ENCODE data around the gene LINC01488.

LINC01488 gene

DNA sequence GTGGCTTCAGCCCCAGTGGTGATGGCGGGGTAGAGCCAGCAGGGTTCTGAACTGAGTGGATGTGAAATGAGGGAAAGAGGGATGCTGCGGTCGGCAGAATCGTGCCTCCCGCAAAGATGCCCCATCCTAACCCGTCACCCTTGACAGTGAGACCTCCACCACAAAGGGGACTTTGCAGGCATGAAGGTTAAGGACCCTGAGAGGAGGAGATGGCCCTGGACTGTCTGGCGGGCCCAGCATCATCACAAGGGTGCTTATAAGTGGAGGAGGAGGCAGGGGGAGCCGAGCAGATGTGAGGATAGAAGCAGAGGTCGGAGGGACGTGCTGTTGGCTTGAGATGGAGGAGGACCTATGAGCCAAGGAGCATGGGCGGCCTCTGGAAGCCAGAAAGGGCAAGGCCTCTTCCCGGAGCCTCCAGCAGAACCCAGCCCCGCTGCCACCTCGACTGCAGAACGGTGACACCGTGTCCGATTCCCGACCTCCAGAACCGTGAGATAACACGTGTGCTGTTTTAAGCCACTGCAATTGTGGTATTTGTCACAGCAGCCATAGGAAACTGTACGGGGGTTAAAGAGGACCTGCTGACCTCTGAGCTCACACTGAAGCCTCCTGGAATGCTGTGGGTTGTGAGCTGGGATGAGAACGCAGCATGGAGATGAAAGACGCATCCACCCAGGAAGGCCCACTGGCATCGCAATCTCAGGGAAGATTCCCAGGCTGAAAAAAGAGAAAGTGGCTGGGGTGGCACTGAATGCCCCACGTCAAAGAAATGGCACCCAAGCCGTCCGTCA, 10.9 kb downstream of the LINC01488 start:
- DNase-seq (ENCODE audit: low read depth, low spot score): no peak

DNA sequence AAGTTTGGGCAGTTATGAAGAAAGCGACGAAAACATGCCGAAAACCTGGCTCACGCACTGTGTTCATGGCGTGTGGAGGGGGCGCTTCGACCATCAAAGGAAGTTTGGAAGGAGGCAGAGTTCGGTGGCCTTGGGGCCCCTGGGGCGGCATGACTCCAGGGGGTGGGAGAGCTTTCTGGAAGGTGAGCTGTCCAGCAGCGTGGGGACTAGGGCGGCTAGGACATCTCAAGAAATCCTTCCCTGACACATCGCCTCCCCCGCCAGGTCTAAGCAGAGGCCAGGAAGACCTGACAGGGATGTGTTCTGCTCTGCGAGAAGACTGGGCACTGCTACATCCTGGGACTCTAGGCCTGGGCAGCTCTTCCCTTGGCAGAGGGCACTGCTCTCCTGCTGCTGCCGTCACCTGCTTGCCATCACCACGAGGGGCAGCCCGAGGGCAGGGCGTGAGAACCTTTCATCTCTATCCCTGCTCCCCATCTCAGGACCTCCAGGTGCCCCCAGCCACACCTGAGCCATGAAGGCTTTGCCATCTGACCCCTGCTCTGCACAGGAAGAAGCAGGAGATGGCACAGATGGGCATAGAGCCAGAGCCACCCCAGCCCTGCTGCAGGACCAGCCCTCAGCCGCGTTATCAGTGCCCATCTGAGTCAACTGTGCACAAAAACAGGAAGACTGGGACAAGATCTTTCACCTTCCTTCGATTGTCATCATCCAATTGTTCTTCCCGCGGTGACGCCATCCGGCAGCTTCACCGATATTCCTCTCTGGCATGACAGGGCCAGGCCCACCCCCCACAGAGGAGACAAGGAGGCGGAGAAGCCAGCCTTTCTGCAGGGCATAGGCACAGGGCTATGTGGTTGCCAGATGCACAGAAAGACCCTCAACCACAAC, 12.7 kb downstream of the LINC01488 start:
- no peak for DNase-seq (ENCODE audit: low read depth, low spot score)

DNA sequence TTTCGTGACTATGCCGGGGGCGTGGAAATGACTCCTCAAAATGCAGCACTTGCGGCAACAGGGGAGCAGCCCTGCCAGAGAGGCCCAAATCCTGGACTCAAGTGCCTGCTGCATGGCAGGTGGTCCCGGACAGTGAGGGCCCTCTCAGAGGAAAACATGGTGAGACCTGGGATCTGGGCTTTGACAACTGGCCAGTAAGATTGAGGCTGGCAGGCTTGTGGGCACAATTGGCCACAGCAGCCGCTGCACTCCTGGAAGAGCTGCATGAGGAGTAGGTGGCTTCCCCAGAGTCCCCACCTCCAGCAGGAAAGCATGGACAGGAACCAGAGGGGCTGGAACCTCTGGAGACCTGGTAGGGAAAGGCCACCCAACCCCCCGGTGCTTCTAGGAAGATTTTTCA, 13.4 kb downstream of the LINC01488 start:
- DNase-seq (ENCODE audit: low read depth, low spot score): no peak

DNA sequence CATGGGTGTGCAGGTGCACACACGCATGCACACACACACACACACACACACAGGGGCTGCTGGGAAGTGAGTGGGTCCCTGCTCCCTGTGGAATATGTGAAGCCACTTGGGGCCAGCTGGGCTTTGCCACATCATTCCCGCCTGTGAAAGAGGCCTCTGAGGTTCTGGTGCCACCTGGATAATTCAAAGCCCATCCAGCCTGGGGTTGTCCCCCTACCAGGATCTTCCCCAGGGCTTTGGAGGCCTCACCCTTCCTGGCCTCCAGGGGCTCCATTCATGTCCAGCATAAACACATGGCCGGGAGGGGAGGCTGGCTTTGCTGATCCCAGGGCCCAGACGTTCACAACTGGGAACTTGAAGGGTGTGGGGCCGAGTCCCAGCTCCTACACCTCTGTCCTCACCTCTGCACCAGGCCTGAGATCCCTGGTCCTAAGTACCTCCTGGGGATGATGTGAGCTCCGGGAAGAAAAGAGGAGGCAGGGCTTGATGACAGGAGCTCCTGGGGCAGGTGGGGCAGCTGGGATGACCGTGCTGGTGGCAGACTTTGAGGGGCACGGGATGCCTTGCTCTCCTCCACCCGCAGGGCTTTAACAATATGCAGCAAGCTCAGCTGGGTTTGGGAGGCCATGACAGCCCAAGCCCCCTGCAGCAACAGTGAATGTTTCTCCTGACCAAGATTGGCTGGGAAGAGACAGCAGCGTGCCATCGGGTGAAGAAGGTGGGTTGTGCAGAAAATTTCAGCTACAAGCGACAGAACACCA, 14.2 kb downstream of the LINC01488 start:
- DNase-seq (ENCODE audit: low read depth, low spot score): no peak

DNA sequence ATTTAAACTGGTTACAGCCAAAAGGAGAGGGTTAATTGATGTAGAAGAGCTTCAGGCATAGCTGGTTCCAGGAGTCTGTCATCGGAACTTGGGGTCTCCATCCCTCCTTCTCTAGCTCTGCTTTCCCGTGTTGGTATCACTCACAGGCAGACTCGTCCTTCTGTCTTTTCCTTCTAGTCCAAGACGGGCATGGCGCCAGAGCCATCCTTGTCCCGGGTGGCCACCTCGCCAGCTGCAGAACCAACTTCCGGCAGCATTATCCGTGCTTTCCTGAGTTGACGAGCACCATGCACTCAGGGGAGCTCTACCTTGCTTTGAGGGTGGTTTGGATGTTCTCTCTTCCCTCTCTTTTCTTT, 14.7 kb downstream of the LINC01488 start:
- DNase-seq (ENCODE audit: low read depth, low spot score): no peak

DNA sequence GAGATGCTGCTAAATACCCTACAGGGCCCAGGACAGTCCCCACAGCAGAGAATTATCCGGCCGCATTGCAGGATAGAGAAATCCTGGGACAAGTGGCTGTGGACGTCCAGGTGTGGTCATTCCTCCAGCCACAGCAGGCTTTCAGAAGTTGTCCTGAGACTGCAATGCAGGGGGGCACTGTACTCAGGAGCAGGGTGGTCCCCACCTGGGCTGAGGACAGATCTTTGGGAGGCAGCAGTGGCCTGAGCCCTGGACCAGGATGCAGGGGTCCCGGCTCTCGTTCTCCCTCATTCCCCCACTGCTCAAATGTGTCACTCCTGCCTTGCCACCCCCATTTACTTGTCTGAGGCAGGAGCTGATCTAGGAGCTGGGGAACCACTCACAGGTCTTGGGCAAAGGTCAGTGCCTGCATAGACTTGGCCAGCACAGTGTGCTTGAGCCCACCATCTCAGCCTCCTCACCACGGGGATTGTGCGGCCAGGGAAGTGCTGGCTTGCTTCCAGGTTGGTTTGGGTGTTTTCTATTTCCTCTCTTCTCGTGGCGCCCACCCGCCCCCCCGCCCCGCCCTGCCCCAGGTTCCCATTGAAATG, 15.3 kb downstream of the LINC01488 start:
- DNase-seq (ENCODE audit: low read depth, low spot score): no peak

DNA sequence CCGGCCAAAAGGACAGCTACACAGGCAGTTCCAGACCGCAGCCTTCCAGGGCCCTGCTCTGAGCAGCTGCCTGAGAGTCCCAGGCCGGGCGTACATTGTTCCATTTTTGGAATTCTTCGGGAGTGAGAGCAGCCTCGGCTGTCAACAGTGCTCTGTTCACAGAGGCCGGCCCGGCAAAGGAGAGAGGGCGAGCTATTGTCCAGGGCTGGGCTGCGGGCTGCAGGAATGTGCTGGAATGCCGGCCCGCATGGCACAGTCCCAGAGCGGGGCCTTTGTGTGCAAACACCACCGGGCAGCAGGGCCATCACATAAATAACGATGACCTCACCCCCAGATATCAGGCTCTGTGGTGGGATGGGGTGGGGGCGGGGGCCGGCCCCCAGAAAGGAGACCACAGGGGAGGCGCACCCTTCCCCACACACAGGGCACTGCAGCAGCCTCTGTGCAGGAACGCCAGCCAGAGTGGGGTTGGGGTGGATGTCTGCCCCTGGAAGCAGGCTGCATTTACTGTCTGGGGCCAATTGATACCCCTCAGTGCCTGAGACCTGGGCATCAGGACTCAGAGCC, 15.8 kb downstream of the LINC01488 start:
- DNase-seq (ENCODE audit: low read depth, low spot score): peak; percentile 99

DNA sequence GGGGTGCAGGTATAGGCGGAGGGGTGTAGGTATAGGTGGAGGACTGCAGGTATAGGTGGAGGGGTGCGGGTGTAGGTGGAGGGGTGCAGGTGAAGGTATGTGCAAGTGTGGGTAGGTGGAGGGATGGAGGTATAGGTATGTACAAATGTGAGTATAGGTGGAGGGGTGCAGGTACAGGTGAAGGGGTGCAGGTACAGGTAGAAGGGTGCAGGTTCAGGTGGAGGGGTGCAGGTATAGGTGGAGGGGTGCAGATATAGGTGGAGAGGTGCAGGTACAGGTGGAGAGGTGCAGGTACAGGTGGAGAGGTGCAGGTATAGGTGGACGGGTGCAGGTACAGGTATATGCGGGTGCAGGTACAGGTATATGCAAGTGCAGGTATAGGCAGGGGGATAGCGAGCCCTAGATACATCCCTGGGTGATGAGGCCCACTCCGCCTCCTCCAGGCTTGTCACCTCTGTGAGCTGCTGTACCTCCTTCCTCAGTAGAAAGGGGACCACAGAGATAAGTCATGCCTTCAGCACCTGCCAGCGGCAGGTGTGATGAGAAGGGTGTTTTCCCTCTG, 17.2 kb downstream of the LINC01488 start:
- DNase-seq (ENCODE audit: low read depth, low spot score): no peak

DNA sequence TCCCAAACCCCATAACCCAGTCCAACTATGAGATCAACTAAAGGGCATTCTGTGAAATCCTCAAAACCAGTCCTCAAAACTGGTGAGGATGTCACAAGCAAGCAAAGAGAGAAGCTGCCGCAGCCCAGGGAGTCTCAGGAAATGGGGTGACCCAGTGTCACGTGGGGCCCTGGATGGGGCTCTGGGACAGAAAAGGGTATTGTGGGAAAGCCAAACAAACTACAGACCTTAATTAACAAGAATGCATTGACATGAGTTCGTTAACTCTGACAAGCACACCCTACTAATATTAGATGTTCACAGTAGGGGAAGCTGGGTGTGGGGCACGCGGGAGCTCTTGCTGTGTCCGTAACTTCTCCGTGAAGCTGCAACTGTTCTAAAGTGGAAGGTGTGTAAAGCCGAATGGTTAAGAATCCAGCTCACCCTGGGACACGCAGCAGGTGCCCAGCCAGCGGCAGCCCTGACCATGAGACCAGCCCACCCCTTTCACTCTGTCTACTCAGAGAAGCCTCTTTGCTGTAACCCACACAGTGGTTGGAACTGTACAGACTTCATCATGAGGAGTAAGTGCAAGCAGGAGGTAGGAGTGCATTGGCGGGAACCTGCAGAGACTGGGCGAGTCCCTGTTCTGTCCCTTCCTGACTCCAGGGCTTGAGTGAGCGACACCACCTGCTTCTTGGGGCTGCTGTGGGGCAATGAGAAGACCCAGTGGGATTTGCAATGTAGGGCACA, 17.9 kb downstream of the LINC01488 start:
- no peak for DNase-seq (ENCODE audit: low read depth, low spot score)

DNA sequence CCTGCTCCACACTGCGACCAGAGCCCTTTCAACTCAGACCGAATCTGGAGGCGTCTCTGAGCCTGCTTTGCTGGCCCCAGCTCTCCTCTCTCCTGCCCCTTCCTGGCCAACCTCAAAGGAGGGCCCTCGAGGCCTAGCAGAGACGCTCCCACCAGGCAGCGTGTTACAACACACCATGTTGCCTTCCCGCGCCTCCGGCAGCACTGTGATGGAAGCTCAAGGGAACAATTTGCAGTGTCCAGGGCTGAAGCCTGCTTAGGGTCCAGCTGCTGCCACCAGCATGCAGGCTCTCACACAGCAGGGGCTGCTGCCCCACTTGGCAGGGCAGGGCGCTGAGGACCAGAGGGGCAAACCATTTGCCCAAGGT, 18.4 kb downstream of the LINC01488 start:
- no peak for DNase-seq (ENCODE audit: low read depth, low spot score)

DNA sequence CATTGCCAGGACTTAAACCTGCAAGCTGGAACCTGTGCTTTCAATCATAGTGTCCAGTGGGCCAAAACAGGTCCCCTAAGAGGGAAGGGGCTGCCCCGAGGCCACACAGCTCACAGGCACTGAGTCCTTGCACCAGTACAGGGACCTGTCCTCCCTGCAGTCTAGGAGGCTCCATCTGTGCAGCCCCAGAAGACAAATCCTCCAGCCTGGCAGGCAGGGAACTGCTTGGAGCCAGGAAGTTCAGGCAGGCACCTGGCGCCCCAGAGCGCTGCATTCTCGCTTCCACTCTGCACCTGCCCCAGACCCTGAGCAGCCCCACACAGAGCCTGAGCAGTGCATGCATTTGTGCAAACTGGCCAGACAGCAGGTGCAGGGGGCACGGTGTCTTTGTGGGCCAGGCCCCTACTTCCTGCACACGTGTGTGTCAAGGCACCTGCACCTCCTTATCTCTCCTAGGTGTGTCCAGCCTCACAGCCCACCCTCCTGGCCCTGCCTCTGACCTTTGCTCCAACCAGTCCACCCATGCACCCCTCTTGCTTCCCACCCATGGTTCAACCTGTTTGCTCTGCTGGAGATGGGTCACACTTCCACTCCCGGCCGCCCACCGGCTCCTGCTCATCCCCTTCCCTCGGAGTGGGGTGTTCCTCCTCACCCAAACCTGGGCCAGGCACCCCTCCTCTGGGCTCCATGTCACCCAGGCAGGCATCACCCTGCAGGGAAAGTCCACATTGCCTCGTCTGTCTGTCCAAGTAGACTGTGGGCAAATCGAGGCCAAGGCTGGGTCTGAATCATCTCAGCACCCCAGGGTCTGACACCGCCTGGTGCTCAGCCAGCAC, 19.0 kb downstream of the LINC01488 start:
- DNase-seq (ENCODE audit: low read depth, low spot score): no peak

DNA sequence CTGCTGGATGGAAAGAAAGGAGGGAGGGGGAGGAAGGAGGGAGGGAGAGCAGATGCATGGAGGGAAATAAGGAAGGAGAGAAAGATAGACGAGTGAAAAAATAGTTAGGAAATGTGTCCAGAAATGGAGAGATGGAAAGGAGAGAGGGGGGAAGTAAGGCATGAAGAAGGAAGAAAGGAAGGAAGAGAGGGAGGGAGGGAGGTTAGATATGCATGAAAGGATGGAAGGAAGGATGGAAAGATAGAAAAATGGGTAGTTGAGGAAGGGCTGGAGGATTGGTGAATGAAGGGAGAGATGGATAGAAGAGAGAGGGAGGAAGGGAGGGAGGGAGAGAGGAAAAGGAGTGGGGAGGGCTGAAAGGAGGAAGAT, 19.6 kb downstream of the LINC01488 start:
- DNase-seq (ENCODE audit: low read depth, low spot score): no peak

DNA sequence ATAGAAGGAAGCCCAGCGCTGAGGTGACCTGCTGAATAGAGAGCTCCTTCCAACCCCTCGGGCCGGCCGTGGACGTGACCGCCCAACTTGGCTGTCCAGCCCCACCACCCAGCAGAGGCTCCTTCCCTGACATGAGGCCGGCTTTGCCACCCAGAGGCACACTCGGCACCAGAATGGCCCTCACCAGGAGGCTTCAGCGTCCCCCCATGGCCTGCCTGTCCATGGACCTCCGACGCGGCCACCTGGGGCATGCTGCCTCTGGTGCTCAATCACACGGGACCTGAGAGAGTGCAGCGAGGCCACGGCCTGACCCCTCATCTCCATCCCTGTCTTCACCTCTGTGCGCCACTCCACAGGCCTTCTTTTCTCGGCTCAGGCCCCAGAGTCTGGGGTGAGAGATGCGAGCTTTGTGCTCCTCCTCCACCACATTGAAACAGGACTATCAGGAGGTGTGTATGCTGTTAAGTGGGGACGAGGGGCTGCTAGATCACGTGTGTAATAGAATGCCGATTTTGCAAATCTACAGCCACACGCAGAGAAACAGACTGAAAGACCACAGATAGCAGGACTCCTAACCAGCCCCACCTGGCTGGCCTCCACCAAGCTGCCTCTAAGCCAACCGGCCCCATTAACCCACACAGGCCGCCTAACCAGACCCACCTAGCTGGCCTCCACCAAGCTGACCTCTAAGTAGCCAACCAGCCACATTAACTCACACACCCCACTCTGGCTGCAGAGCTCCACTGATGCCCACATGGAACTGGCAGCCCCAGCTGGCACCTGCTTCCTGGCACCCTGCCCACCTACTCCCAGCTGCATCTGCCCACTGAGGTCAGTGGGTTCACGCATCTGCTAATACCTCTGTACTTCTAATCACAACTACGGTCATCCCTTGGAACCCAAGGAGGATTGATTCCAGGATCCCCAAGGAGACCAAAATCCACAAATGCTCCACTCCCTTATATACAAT, 20.7 kb downstream of the LINC01488 start:
- DNase-seq (ENCODE audit: low read depth, low spot score): no peak

DNA sequence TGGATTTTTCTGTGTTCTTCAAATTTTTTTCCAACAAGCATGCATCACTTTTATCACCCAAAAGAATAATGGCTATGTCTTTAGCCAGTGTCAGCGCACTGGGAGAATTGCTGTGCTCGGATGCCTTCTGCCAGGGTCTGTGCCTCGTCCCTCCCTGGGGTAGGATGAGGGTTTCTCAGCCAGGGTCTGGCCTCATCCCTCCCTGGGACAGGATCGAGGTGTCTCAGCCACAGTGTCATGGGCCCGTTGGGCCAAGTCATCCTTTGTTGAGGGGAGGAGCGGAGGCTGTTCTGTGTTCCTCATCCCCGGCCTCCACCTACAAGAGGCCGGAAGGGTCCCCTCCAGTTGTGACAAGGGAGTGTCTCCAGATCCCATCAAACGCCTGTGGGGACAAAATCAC, 22.7 kb downstream of the LINC01488 start:
- no peak for DNase-seq (ENCODE audit: low read depth, low spot score)

DNA sequence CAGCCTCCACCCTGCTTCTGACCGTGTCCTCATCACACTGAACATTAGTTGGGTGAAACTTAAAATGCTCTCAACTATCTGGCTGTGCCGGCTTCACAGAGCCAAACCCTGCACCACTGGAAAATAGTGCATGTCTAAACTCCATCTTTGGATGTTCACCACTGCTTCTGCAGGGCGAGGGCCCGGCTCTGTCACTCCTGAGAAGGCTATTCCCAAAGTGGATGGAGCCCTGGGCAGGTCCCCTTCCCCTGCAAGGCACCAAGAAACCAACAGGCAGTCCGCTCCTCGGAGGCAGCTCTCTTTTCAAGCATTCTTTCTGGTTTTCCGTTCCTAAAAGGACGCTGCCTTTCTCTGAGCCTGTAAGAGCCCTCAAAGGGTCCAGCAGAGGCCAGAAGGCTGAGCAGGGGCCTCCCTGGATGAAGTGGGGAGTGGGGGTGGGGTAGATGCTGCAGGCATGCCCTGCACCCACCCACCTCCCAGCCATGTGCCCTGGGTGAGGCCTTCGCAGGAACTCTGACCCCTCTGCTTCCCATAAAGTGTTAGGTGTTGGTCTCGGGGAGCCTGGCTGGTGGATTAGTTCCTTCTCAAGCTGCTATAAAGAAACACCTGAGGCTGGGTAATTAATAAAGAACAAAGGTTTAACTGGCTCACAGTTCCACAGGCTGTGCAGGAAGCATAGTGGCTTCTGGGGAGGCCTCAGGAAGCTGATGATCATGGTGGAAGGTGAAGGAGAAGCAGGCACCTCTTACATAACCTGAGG, 23.3 kb downstream of the LINC01488 start:
- DNase-seq (ENCODE audit: low read depth, low spot score): no peak

DNA sequence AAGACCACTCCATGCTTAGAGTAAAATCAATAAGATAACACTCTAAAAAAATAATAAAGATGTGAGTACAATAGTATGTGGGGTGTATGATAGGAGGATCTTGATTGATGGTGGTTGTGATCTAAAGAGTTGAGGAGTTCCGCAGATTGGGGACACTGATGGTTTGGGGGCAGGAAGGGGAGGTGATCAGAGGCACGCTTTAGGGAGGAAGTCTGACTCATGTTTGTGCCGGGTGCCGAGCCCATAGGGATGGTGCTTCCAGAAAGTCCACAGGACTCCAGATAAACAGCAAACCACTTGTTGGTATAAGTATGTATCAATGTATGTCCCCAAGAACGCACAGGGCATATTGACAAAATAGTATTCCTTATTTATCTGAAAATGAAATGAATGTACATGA, 27.5 kb downstream of the LINC01488 start:
- DNase-seq (ENCODE audit: low read depth, low spot score): no peak

DNA sequence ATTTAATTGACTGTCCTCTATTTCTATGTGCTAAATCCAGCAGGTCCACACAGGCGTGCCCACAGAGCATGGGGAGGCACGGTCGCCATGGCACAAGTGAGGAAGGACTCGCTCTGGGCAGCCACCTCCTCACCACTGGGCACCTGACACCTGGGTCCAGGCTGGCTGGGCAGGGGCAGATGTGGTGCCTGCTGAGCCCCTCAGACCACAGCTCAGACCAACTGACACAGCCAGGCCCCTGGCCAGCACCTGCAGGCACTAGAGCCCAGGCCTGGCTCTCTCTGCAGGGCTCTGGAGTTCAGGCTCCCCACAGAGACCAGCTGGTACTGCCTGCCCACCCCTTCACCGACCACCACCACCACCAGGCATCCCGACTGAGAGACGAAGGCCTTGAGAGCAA, 27.9 kb downstream of the LINC01488 start:
- no peak for DNase-seq (ENCODE audit: low read depth, low spot score)
